Neural cell (in vitro differentiated cells): ENCODE data around the gene MAGI1.

ENCODE experiments used
- CTCF ChIP-seq: fragments of 450-650 bp; IDR thresholded peaks from 2 replicates; pipeline ENCODE4 v1.5.1; 2014; ENCODE audit warnings: antibody characterized with exemption, mild to moderate bottlenecking, moderate library complexity; ENCODE audit not compliant: poor library complexity, severe bottlenecking
- EP300 ChIP-seq: fragments of 450-650 bp; conservative IDR thresholded peaks from 2 replicates; pipeline ENCODE4 v1.6.1; 2014; ENCODE audit warnings: antibody characterized with exemption, mild to moderate bottlenecking, moderate library complexity; ENCODE audit not compliant: poor library complexity, severe bottlenecking

GRCh38 chr3:65873028-65873427 lies 165.7 kb downstream of the MAGI1 start:
- TF ChIP-seq EP300 (no peak), CTCF (no peak)
